Natural killer cell (primary cell): ENCODE measurements around the gene LRRC40. TPM values are rescaled to one million over a fixed set of nuclear protein-coding genes. Genes with fewer than 3 reads are reported as not detected.

Source experiments
- ATAC-seq, 3 donors: fragments of 150-1000 bp in 2 of 3; fragments of 200-7000 bp in 1 of 3; cut with Tn5 transposase; 1 replicate in 1 of 3; 2 replicates in 2 of 3; pipeline ENCODE4 v1.10.0; 2021; ENCODE audit warnings: mild to moderate bottlenecking in 2 of 3, moderate library complexity in 2 of 3
- DNase-seq, 2 donors: peaks; one replicate each; pipeline versions ENCODE4 v3.0.0 to v3.0.0-alpha.2; 2013 to 2021; ENCODE audit warnings: mixed read lengths in 1 of 2
- H3K27ac ChIP-seq: one replicate; pipeline ENCODE4 v1.5.1; 2013; ENCODE audit warnings: mild to moderate bottlenecking, low read length
- H3K27me3 ChIP-seq: one replicate; pipeline ENCODE4 v1.6.1; 2013; ENCODE audit warnings: low read length; ENCODE audit not compliant: control insufficient read depth, insufficient read depth
- H3K36me3 ChIP-seq: one replicate; pipeline ENCODE4 v1.6.1; 2013; ENCODE audit warnings: low read length; ENCODE audit not compliant: control insufficient read depth, insufficient read depth
- H3K4me1 ChIP-seq: one replicate; pipeline ENCODE4 v1.6.1; 2013; ENCODE audit warnings: low read length; ENCODE audit not compliant: control insufficient read depth, insufficient read depth
- H3K4me3 ChIP-seq: one replicate; pipeline ENCODE4 v1.5.1; 2013; ENCODE audit warnings: low read length
- H3K9me3 ChIP-seq: one replicate; pipeline ENCODE4 v1.6.1; 2013; ENCODE audit warnings: low read length; ENCODE audit not compliant: control insufficient read depth, insufficient read depth
- H3K27ac Mint-ChIP-seq, 2 donors: one replicate each; pipeline ENCODE4 v1.8.0; 2022; ENCODE audit warnings: mild to moderate bottlenecking in 2 of 2, mixed read lengths in 2 of 2, moderate library complexity in 1 of 2
- H3K27me3 Mint-ChIP-seq, 2 donors: one replicate each; pipeline ENCODE4 v1.8.0; 2022; ENCODE audit warnings: low read depth in 2 of 2, mixed read lengths in 2 of 2
- H3K36me3 Mint-ChIP-seq: one replicate; pipeline ENCODE4 v1.8.0; 2022; ENCODE audit warnings: mixed read lengths
- H3K4me1 Mint-ChIP-seq, 2 donors: one replicate each; pipeline ENCODE4 v1.8.0; 2022; ENCODE audit warnings: mixed read lengths in 2 of 2
- H3K4me3 Mint-ChIP-seq: one replicate; pipeline ENCODE4 v1.8.0; 2022; ENCODE audit warnings: mild to moderate bottlenecking, moderate library complexity, mixed read lengths
- H3K9me3 Mint-ChIP-seq, 2 donors: one replicate each; pipeline ENCODE4 v1.8.0; 2022; ENCODE audit warnings: mixed read lengths in 2 of 2
- WGBS: methylation state at CpG from one replicate; pipeline ENCODE4 v1.1.7; 2013; ENCODE audit warnings: missing lambda C conversion rate; ENCODE audit not compliant: insufficient coverage; 5-methylcytosine and 5-hydroxymethylcytosine counted together
- intact Hi-C: fragments of 100-400 bp; cut with micrococcal nuclease; formaldehyde crosslinking; loops from one replicate; pipeline ENCODE4 v1.14.2; 2022
- total RNA-seq, 4 donors: library from RNA; stranded (reverse); fragments of 120-200 nt in 1 of 4; gene quantifications; one replicate each; pipeline versions ENCODE4 v1.2.3 to v1.2.4, GENCODE V29; 2013 to 2022
- TF ChIP-seq, protein P1 (sequence below): fragments of 200-600 bp; IDR thresholded peaks from one replicate; pipeline ENCODE4 v1.8.0; 2022; ENCODE audit warnings: antibody characterized with exemption

The LRRC40 gene
- total RNA-seq, 3 donors from 2014 or later (not counting 1 experiment from before 2014, with no cell fraction given): 15.5 to 18.4 (median 16.5) TPM

DNA sequence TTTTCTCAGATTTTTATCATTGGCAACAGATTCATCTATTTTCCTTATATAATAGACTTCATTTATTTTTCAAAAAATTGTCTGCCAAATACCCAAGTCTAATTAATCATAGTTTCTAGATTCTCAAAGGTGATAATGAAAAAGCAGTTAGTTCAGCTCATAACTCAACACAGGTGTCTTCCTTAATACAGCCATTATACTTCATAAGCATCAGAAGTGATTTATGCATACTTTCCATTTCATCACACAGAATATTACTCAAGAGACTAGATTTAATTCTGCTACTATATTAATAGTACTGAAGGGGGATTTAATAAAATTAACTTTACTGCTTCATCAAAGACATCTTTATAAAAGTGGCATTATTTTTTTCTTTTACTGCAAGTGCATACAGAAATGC, 34.6 kb upstream of the LRRC40 start:
- Mint-ChIP-seq H3K4me3 (no peak overlapping the region), H3K36me3 (peaks cover 27% of the 10 kb centered on the region)

DNA sequence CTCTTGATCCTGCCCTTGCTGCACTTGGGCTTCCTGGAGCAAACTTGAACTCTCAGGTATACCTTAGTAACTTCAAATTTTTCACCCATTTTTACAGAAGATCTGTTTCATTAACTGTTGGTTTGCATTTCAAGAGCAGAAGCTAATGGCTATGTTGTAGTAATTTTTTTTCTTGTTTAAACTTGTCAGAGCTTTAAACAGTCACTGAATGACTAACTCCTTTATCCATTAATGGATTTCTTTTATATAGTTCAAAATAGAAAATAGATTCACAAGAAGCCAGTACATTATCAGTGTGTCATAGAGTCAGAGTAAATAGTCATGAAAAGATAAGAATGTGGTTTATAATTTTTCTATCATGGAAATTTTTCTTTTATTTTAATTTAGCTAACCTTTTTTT, 29.4 kb upstream of the LRRC40 start:
- intact Hi-C loops: no loop called here

More for the DNA sequence above, 34.6 kb upstream of the LRRC40 start:
- TF ChIP-seq, protein P1, sequence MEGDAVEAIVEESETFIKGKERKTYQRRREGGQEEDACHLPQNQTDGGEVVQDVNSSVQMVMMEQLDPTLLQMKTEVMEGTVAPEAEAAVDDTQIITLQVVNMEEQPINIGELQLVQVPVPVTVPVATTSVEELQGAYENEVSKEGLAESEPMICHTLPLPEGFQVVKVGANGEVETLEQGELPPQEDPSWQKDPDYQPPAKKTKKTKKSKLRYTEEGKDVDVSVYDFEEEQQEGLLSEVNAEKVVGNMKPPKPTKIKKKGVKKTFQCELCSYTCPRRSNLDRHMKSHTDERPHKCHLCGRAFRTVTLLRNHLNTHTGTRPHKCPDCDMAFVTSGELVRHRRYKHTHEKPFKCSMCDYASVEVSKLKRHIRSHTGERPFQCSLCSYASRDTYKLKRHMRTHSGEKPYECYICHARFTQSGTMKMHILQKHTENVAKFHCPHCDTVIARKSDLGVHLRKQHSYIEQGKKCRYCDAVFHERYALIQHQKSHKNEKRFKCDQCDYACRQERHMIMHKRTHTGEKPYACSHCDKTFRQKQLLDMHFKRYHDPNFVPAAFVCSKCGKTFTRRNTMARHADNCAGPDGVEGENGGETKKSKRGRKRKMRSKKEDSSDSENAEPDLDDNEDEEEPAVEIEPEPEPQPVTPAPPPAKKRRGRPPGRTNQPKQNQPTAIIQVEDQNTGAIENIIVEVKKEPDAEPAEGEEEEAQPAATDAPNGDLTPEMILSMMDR: no peak
- Histone ChIP-seq H3K9me3 (no peaks in the 10 kb centered on the region), H3K36me3 (peaks cover 94% of the 10 kb centered on the region), H3K27me3 (no peaks in the 10 kb centered on the region), H3K4me3 (no peak overlapping the region), H3K27ac (no peak overlapping the region), H3K4me1 (no peaks in the 10 kb centered on the region)
- H3K27me3 Mint-ChIP-seq: no peaks in the 10 kb centered on the region
- H3K9me3 Mint-ChIP-seq: no peaks in the 10 kb centered on the region
- ATAC-seq: no peak
- intact Hi-C loops: no loop called here
- peak overlapping the region in 1 of 2 donors; percentile 29 for H3K27ac Mint-ChIP-seq
- no peak for DNase-seq
- peaks cover 14 to 16% of the 10 kb centered on the region in 2 donors for H3K4me1 Mint-ChIP-seq

DNA sequence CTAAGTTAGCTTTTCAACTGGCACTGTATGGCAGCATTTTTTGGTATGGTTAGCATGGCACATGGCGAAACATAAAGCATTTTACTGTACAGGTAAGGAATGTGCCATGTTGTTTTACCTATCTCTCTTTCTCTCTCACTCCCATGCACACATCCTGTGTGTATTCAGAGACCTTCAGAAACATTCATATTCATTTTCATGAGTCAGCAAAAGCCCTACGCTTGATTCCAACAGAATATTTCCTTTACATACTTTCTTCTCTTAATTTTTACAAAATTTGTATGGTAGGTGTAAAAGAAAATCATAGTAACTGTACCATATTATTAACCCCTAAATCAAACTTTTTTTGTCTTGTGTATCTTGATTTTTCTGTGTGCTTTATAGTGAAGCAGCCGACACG, 26.1 kb upstream of the LRRC40 start:
- Histone ChIP-seq H3K4me3 (no peak overlapping the region), H3K9me3 (no peaks in the 10 kb centered on the region), H3K27ac (no peak overlapping the region), H3K27me3 (no peaks in the 10 kb centered on the region), H3K4me1 (no peaks in the 10 kb centered on the region), H3K36me3 (peaks cover 84% of the 10 kb centered on the region)
- H3K9me3 Mint-ChIP-seq: no peaks in the 10 kb centered on the region
- DNase-seq: no peak
- H3K4me1 Mint-ChIP-seq: peaks cover 39 to 50% of the 10 kb centered on the region in 2 donors
- H3K36me3 Mint-ChIP-seq: peaks cover 33% of the 10 kb centered on the region
- TF ChIP-seq, protein P1: no peak
- H3K27ac Mint-ChIP-seq: no peak overlapping the region
- H3K27me3 Mint-ChIP-seq: no peaks in the 10 kb centered on the region
- no peak overlapping the region for H3K4me3 Mint-ChIP-seq
- ATAC-seq: no peak
- intact Hi-C loops: no loop called here
- 97% methylated on average over 3 of the region's 4 CpGs for WGBS

More for the DNA sequence above, 29.4 kb upstream of the LRRC40 start:
- ATAC-seq: no peak
- DNase-seq: no peak
- TF ChIP-seq, protein P1: no peak
- Histone ChIP-seq H3K27me3 (no peaks in the 10 kb centered on the region), H3K4me3 (no peak overlapping the region), H3K36me3 (peaks cover 93% of the 10 kb centered on the region), H3K27ac (no peak overlapping the region), H3K4me1 (no peaks in the 10 kb centered on the region), H3K9me3 (no peaks in the 10 kb centered on the region)
- Mint-ChIP-seq H3K4me3 (no peak overlapping the region), H3K27ac (peak overlapping the region; percentile 46 to 77), H3K9me3 (no peaks in the 10 kb centered on the region), H3K27me3 (no peaks in the 10 kb centered on the region), H3K36me3 (peaks cover 25% of the 10 kb centered on the region), H3K4me1 (peaks cover 19 to 34% of the 10 kb centered on the region in 2 donors)

DNA sequence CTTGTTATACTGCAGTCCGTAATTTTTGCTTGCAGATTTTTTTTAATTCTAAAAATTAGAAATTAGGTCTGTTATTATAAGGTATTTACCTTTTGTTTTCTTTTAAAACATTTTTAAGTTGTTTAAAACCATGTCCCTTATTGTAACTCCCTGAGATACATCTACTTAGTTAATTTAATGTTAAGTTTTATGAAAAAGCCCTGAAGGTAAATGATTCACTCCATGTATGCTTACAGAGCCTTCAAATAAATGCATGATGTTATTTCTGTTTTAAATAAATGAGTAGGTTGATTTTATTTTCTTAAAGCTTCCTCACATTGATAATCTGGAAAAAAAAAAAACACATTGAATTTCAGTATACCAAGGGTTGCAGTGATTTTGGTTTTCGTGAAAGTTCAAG, 23.3 kb upstream of the LRRC40 start:
- Histone ChIP-seq H3K27ac (no peak overlapping the region), H3K27me3 (no peaks in the 10 kb centered on the region), H3K9me3 (no peaks in the 10 kb centered on the region), H3K4me1 (no peaks in the 10 kb centered on the region), H3K36me3 (peaks cover 71% of the 10 kb centered on the region), H3K4me3 (no peak overlapping the region)
- H3K27ac Mint-ChIP-seq: peak overlapping the region; percentile 78 to 88
- peaks cover 45 to 54% of the 10 kb centered on the region in 2 donors for H3K4me1 Mint-ChIP-seq
- no peaks in the 10 kb centered on the region for H3K9me3 Mint-ChIP-seq
- intact Hi-C loops: no loop called here
- WGBS: no CpG with 5 or more reads among the region's 2 CpGs
- H3K36me3 Mint-ChIP-seq: peaks cover 19% of the 10 kb centered on the region
- no peak overlapping the region for H3K4me3 Mint-ChIP-seq
- DNase-seq (no peak), ATAC-seq (no peak)
- no peaks in the 10 kb centered on the region for H3K27me3 Mint-ChIP-seq
- TF ChIP-seq, protein P1: no peak
